Measurements from ENCODE around the gene FBXL13. TPM values are rescaled to one million over a fixed set of nuclear protein-coding genes. Genes with fewer than 3 reads are reported as not detected.

The FBXL13 gene
- total and polyA plus RNA-seq, 2 experiments from 2014 or later, result 1.2 to 2.5 TPM

GRCh38 chr7:102836191-102836919 is 238.2 kb downstream of the FBXL13 start:
- no peak overlapping the region for H3K4me2 ChIP-seq
- H3K27ac ChIP-seq (ENCODE audit: low read depth), result no peak overlapping the region
- Mint-ChIP-seq H3K27me3 (ENCODE audit: insufficient read depth, low read depth, poor library complexity) (no peaks in the 10 kb centered on the region), H3K27ac (no peak overlapping the region), H3K4me1 (no peaks in the 10 kb centered on the region), H3K36me3 (ENCODE audit: low read depth) (no peaks in the 10 kb centered on the region), H3K9me3 (no peaks in the 10 kb centered on the region), H3K4me3 (no peak overlapping the region)
- H4K20me1 ChIP-seq (replicated peaks; ENCODE audit: insufficient read depth), result no peaks in the 10 kb centered on the region
- no peaks in the 10 kb centered on the region for H3K79me2 ChIP-seq (replicated peaks; ENCODE audit: insufficient read depth)
- H3K36me3 ChIP-seq (ENCODE audit: insufficient read depth), result no peaks in the 10 kb centered on the region
- no peak for ATAC-seq
- H3K9me2 ChIP-seq (ENCODE audit: insufficient read depth), result no peaks in the 10 kb centered on the region
- TF ChIP-seq CREB1 (CRISPR knock-in tag; IDR thresholded peaks at IDR 0.05; ENCODE audit: low read depth), result no peak
- TF ChIP-seq, protein P1, sequence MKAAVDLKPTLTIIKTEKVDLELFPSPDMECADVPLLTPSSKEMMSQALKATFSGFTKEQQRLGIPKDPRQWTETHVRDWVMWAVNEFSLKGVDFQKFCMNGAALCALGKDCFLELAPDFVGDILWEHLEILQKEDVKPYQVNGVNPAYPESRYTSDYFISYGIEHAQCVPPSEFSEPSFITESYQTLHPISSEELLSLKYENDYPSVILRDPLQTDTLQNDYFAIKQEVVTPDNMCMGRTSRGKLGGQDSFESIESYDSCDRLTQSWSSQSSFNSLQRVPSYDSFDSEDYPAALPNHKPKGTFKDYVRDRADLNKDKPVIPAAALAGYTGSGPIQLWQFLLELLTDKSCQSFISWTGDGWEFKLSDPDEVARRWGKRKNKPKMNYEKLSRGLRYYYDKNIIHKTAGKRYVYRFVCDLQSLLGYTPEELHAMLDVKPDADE (IDR thresholded peaks at IDR 0.05), result no peak
- TF ChIP-seq POLR2AphosphoS5 (IDR thresholded peaks at IDR 0.05; ENCODE audit: low read depth), result no peak
- no peak for TF ChIP-seq JUNB (IDR thresholded peaks at IDR 0.05; ENCODE audit: unreplicated experiment)
- TF ChIP-seq NANOG (IDR thresholded peaks at IDR 0.05; ENCODE audit: borderline replicate concordance), result no peak
- no peak for TF ChIP-seq REST (IDR thresholded peaks at IDR 0.05; ENCODE audit: unreplicated experiment)
- TF ChIP-seq ZNF331 (CRISPR knock-in tag; IDR thresholded peaks at IDR 0.05; ENCODE audit: low read depth), result no peak
- TF ChIP-seq, protein P2, sequence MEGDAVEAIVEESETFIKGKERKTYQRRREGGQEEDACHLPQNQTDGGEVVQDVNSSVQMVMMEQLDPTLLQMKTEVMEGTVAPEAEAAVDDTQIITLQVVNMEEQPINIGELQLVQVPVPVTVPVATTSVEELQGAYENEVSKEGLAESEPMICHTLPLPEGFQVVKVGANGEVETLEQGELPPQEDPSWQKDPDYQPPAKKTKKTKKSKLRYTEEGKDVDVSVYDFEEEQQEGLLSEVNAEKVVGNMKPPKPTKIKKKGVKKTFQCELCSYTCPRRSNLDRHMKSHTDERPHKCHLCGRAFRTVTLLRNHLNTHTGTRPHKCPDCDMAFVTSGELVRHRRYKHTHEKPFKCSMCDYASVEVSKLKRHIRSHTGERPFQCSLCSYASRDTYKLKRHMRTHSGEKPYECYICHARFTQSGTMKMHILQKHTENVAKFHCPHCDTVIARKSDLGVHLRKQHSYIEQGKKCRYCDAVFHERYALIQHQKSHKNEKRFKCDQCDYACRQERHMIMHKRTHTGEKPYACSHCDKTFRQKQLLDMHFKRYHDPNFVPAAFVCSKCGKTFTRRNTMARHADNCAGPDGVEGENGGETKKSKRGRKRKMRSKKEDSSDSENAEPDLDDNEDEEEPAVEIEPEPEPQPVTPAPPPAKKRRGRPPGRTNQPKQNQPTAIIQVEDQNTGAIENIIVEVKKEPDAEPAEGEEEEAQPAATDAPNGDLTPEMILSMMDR (conservative IDR thresholded peaks at IDR 0.05; ENCODE audit: low read depth in 2 of 2), result no peak
- no peak for TF ChIP-seq STAT1 (IDR thresholded peaks at IDR 0.05; ENCODE audit: unreplicated experiment)
- TF ChIP-seq EZH2phosphoT487 (IDR thresholded peaks at IDR 0.05; ENCODE audit: unreplicated experiment), result no peak
- no peak for TF ChIP-seq ZNF114 (CRISPR knock-in tag; IDR thresholded peaks at IDR 0.05)
- TF ChIP-seq EZH2 (IDR thresholded peaks at IDR 0.05; ENCODE audit: low read depth, unreplicated experiment), result no peak
- TF ChIP-seq, protein P3, sequence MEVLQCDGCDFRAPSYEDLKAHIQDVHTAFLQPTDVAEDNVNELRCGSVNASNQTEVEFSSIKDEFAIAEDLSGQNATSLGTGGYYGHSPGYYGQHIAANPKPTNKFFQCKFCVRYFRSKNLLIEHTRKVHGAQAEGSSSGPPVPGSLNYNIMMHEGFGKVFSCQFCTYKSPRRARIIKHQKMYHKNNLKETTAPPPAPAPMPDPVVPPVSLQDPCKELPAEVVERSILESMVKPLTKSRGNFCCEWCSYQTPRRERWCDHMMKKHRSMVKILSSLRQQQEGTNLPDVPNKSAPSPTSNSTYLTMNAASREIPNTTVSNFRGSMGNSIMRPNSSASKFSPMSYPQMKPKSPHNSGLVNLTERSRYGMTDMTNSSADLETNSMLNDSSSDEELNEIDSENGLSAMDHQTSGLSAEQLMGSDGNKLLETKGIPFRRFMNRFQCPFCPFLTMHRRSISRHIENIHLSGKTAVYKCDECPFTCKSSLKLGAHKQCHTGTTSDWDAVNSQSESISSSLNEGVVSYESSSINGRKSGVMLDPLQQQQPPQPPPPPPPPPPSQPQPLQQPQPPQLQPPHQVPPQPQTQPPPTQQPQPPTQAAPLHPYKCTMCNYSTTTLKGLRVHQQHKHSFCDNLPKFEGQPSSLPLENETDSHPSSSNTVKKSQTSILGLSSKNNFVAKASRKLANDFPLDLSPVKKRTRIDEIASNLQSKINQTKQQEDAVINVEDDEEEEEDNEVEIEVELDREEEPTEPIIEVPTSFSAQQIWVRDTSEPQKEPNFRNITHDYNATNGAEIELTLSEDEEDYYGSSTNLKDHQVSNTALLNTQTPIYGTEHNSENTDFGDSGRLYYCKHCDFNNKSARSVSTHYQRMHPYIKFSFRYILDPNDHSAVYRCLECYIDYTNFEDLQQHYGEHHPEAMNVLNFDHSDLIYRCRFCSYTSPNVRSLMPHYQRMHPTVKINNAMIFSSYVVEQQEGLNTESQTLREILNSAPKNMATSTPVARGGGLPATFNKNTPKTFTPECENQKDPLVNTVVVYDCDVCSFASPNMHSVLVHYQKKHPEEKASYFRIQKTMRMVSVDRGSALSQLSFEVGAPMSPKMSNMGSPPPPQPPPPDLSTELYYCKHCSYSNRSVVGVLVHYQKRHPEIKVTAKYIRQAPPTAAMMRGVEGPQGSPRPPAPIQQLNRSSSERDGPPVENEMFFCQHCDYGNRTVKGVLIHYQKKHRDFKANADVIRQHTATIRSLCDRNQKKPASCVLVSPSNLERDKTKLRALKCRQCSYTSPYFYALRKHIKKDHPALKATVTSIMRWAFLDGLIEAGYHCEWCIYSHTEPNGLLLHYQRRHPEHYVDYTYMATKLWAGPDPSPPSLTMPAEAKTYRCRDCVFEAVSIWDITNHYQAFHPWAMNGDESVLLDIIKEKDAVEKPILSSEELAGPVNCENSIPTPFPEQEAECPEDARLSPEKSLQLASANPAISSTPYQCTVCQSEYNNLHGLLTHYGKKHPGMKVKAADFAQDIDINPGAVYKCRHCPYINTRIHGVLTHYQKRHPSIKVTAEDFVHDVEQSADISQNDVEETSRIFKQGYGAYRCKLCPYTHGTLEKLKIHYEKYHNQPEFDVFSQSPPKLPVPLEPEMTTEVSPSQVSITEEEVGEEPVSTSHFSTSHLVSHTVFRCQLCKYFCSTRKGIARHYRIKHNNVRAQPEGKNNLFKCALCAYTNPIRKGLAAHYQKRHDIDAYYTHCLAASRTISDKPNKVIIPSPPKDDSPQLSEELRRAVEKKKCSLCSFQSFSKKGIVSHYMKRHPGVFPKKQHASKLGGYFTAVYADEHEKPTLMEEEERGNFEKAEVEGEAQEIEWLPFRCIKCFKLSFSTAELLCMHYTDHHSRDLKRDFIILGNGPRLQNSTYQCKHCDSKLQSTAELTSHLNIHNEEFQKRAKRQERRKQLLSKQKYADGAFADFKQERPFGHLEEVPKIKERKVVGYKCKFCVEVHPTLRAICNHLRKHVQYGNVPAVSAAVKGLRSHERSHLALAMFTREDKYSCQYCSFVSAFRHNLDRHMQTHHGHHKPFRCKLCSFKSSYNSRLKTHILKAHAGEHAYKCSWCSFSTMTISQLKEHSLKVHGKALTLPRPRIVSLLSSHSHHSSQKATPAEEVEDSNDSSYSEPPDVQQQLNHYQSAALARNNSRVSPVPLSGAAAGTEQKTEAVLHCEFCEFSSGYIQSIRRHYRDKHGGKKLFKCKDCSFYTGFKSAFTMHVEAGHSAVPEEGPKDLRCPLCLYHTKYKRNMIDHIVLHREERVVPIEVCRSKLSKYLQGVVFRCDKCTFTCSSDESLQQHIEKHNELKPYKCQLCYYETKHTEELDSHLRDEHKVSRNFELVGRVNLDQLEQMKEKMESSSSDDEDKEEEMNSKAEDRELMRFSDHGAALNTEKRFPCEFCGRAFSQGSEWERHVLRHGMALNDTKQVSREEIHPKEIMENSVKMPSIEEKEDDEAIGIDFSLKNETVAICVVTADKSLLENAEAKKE (CRISPR knock-in tag; IDR thresholded peaks at IDR 0.05), result no peak
- H2AFZ ChIP-seq, result no peak overlapping the region
- H3K4me1 ChIP-seq (ENCODE audit: insufficient read depth), result no peaks in the 10 kb centered on the region
- no peak for DNase-seq (ENCODE audit: low spot score)
- no peak overlapping the region for H3K4me3 ChIP-seq
- H3K27me3 ChIP-seq (ENCODE audit: insufficient read depth), result no peaks in the 10 kb centered on the region
- H3F3A ChIP-seq (replicated peaks; ENCODE audit: low read depth), result no peaks in the 10 kb centered on the region

Data from GM23338 (cell line).